Pancreas (tissue), 10 donors: Measurements from ENCODE around the gene ASMT. TPM values are rescaled to one million over a fixed set of nuclear protein-coding genes. Genes with fewer than 3 reads are reported as not detected.
"Not testable (repeated sequence)": the region's sequence is repeated elsewhere in the genome, so short reads cannot be mapped to it uniquely, and the experiment has no call there.

Experiments
- ATAC-seq, 4 donors: fragments of 200-7000 bp; cut with Tn5 transposase; one replicate each; pipeline versions ENCODE4 v1.8.0 to v1.9.1; 2020; ENCODE audit warnings: mild to moderate bottlenecking in 4 of 4, moderate library complexity in 4 of 4
- DNase-seq, 6 donors: peaks; one replicate each; pipeline ENCODE4 v3.0.0-alpha.2; 2020
- FAIRE-seq: peaks from 2 replicates; lab custom pipeline; 2012; peaks lifted over from hg19 to GRCh38; lab: Jason Lieb, UNC
- H3K27ac ChIP-seq, 4 donors: fragments of 200-600 bp; sonication (generic); 1 replicate in 3 of 4; 2 replicates in 1 of 4; pipeline versions ENCODE4 v1.5.0 to v1.8.0; 2020
- H3K27me3 ChIP-seq, 4 donors: fragments of 200-600 bp; one replicate each; pipeline ENCODE4 v1.8.0; 2021
- H3K36me3 ChIP-seq, 3 donors: fragments of 200-600 bp; sonication (generic) in 1 of 3; one replicate each; pipeline versions ENCODE4 v1.5.0 to v1.8.0; 2020 to 2021
- H3K4me1 ChIP-seq, 3 donors: fragments of 200-600 bp; one replicate each; pipeline ENCODE4 v1.8.0; 2021
- H3K4me3 ChIP-seq, 4 donors: fragments of 200-600 bp; sonication (generic) in 2 of 4; one replicate each; pipeline versions ENCODE4 v1.5.0 to v1.8.0; 2020 to 2021
- H3K9me3 ChIP-seq, 4 donors: fragments of 200-600 bp; one replicate each; pipeline ENCODE4 v1.8.0; 2021
- WGBS, 2 donors: extraction: QIAGEN DNeasy Blood & Tissue Kit; methylation state at CpG; one replicate each; pipeline ENCODE4 v1.1.7; 2013; 5-methylcytosine and 5-hydroxymethylcytosine counted together
- intact Hi-C, 3 donors: fragments of 100-400 bp; cut with DNase I; formaldehyde crosslinking; loops; one replicate each; pipeline versions ENCODE4 v1.11.1 to v1.14.2; 2022
- polyA plus RNA-seq, 2 donors: library from polyadenylated mRNA; stranded (reverse); fragments of 200-250 nt; gene quantifications; one replicate each; pipeline ENCODE4 v1.2.3, GENCODE V29; 2013
- total RNA-seq, 6 donors: library from RNA; stranded (reverse); fragmentation: NEBNext Ultra II Directional in 4 of 6; extraction: Animal tissue kit (Norgen Biotek cat#: 25700) in 4 of 6; gene quantifications; one replicate each; pipeline versions ENCODE4 v1.2.1 to v1.2.4, GENCODE V29; 2021 to 2023
- TF ChIP-seq, protein P1 (sequence below), 4 donors: fragments of 200-600 bp; sonication (generic) in 3 of 4; IDR thresholded peaks; one replicate each; pipeline versions ENCODE4 v1.5.0 to v1.8.0; 2021; ENCODE audit warnings: antibody characterized with exemption in 4 of 4
- donor health status: healthy with polysubstance abuse.
- donor health status: DM: no; HTN: no; CAD: no; lungs with moderate emphysema.
- donor health status: DM: no; HTN: no; CAD: no.
- donor health status: control.
- donor health status: control.
- donor health status: Bipolar disorder and iron deficiency.
- donor health status: DM: yes; HTN: yes; CAD: no.
- donor health status: DM: no; HTN: no; CAD: no.
- donor health status: DM: no; HTN: no; CAD: no.
- donor health status: DM: yes; HTN: yes; CAD: no.

ASMT gene
- total and polyA plus RNA-seq, 8 donors: 0.22 to 1.2 (median 0.38) TPM; not detected in 5

DNA sequence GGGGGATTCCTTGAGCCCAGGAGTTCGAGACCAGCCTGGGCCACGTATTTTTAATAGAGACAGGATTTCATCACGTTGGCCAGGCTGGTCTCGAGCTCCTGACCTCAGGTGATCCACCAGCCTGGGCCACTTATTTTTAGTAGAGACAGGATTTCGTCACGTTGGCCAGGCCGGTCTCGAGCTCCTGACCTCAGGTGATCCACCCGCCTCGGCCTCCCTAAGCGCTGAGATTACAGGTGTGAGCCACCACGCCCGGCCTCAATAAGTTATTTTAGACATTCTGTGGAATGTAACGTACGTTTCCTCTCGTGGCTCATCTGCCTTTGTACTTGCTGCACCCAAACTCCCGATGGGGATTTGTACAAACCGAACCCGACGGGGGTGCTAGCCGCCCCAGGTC lies 8.8 kb downstream of the ASMT start:
- no peak for ATAC-seq
- H3K9me3 ChIP-seq: no peaks in the 10 kb centered on the region
- no peak for DNase-seq
- 76 to 86% methylated on average over 21 of the region's 21 CpGs for WGBS, 2 donors
- H3K36me3 ChIP-seq: no peaks in the 10 kb centered on the region
- no peak for FAIRE-seq
- intact Hi-C loops: no loop called here
- TF ChIP-seq, protein P1, sequence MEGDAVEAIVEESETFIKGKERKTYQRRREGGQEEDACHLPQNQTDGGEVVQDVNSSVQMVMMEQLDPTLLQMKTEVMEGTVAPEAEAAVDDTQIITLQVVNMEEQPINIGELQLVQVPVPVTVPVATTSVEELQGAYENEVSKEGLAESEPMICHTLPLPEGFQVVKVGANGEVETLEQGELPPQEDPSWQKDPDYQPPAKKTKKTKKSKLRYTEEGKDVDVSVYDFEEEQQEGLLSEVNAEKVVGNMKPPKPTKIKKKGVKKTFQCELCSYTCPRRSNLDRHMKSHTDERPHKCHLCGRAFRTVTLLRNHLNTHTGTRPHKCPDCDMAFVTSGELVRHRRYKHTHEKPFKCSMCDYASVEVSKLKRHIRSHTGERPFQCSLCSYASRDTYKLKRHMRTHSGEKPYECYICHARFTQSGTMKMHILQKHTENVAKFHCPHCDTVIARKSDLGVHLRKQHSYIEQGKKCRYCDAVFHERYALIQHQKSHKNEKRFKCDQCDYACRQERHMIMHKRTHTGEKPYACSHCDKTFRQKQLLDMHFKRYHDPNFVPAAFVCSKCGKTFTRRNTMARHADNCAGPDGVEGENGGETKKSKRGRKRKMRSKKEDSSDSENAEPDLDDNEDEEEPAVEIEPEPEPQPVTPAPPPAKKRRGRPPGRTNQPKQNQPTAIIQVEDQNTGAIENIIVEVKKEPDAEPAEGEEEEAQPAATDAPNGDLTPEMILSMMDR (IDR thresholded peaks at IDR 0.05): no peak
- no peaks in the 10 kb centered on the region for H3K4me1 ChIP-seq
- H3K27ac ChIP-seq: no peak overlapping the region
- no peak overlapping the region for H3K4me3 ChIP-seq
- H3K27me3 ChIP-seq: no peaks in the 10 kb centered on the region

DNA sequence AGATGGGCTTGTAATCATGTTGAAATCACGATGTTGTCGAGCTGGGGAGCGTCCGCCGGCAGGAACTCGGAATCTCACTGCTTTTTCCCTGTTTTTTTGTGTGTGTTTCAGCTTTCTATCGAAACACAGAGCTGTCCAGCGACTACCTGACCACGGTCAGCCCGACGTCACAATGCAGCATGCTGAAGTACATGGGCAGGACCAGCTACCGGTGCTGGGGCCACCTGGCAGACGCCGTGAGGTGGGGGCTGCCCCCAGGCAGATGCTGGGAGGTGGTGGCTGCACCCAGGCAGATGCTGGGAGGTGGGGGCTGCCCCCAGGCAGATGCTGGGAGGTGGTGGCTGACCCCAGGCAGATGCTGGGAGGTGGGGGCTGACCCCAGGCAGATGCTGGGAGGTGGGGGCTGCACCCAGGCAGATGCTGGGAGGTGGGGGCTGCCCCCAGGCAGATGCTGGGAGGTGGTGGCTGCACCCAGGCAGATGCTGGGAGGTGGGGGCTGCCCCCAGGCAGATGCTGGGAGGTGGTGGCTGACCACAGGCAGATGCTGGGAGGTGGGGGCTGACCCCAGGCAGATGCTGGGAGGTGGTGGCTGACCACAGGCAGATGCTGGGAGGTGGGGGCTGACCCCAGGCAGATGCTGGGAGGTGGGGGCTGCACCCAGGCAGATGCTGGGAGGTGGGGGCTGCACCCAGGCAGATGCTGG lies 9.4 kb downstream of the ASMT start:
- H3K27ac ChIP-seq, DNase-seq, H3K9me3 ChIP-seq, H3K4me3 ChIP-seq, H3K27me3 ChIP-seq, H3K36me3 ChIP-seq, H3K4me1 ChIP-seq, FAIRE-seq, intact Hi-C loops, ATAC-seq: not testable (repeated sequence)
- 78 to 90% methylated on average over 14 of the region's 14 CpGs for WGBS, 2 donors

DNA sequence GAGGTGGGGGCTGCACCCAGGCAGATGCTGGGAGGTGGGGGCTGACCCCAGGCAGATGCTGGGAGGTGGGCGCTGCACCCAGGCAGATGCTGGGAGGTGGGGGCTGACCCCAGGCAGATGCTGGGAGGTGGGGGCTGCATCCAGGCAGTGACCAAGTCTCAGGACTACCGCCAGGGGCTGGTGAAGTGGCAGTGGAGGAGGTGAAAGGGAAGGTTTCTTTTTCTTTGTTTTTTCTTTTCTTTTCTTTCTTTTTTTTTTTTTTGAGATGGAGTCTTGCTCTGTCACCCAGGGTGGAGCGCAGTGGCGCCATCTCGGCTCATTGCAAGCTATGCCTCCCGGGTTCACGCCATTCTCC lies 10.0 kb downstream of the ASMT start:
- H3K27me3 ChIP-seq, FAIRE-seq, H3K4me3 ChIP-seq, DNase-seq, H3K4me1 ChIP-seq, H3K36me3 ChIP-seq, H3K9me3 ChIP-seq, ATAC-seq, H3K27ac ChIP-seq, intact Hi-C loops: not testable (repeated sequence)
- WGBS, 2 donors: 93 to 95% methylated on average over 7 of the region's 7 CpGs

DNA sequence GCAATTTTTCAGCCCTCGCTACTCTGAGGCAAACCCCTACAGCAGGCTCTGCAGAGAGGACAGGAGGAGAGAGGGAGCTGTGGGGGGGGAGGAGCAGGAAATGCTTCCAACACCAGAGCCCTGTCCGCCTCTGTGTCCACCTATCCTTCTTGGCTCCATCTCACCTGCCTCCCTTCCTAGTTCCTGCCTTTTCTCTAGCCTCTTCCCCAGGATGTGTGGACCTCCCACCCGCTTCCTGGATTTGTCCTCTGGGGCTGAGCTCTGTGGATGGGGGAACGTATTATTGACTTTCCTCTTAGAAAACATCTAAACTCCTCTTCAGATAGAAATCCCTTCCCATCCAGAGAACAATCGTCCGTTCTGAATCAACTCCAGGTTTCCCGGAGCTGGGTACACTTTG lies 14.4 kb downstream of the ASMT start:
- Histone ChIP-seq H3K4me3 (no peak overlapping the region), H3K27ac (no peak overlapping the region), H3K9me3 (no peaks in the 10 kb centered on the region), H3K27me3 (no peaks in the 10 kb centered on the region), H3K36me3 (no peaks in the 10 kb centered on the region), H3K4me1 (no peaks in the 10 kb centered on the region)
- intact Hi-C loops: no loop called here
- no peak for ATAC-seq
- TF ChIP-seq, protein P1 (IDR thresholded peaks at IDR 0.05): no peak
- no peak for FAIRE-seq
- DNase-seq: peak in 1 of 6 donors; percentile 9
- WGBS, 2 donors: 68 to 84% methylated on average over 7 of the region's 7 CpGs

DNA sequence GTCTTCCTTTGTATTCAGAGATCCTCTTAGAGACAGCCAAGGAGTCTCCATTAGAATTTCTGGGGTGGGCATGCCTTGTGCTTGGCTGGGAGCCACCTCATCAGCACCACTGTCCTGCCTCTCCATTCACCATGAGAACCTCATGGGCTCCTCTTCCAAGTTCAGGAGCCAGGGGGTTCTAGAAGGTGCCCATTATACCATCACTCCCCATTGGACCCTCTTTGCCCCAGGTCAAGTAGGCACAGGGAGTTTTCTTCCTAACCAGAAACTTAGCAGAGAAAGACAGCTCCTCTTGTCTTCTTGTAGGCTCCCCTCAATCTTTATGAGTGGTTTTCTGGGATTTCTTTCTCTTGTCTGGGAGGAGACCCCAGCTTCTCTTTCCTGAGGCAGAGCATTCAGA lies 31.1 kb downstream of the ASMT start:
- Histone ChIP-seq H3K4me3 (no peak overlapping the region), H3K27ac (no peak overlapping the region), H3K27me3 (peaks cover 0 to 4% (median 0%) of the 10 kb centered on the region in 4 donors), H3K9me3 (no peaks in the 10 kb centered on the region), H3K36me3 (no peaks in the 10 kb centered on the region), H3K4me1 (no peaks in the 10 kb centered on the region)
- ATAC-seq (no peak), DNase-seq (no peak), FAIRE-seq (no peak)
- TF ChIP-seq, protein P1 (IDR thresholded peaks at IDR 0.05): no peak
- intact Hi-C loops: loop anchor here in 1 of 3 donors (10.0 kb wide), 1 partner anchor 949 kb away; no protein-coding TSS in a partner anchor

DNA sequence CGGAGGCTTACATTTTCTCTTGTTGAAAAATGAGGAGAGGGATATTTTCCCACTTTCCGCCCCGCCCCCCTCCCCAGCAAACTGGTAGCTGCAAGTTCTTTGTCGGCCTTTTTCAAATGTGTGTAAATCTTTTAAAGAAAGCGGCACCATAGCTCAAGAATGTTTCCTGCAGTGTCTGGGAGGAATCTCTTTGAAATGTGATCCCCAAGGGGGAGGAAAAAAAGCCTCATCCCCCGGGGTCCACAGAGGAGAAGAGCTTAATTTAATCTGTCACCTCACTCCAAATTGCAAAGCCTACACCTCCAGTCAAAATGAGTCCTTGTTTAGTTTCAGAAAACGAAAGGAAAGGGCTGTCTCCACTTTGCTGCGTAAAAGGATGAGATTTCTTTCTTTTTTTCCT lies 34.8 kb downstream of the ASMT start:
- H3K4me3 ChIP-seq: no peak overlapping the region
- TF ChIP-seq, protein P1 (IDR thresholded peaks at IDR 0.05): no peak
- intact Hi-C loops: loop anchor here in 2 of 3 donors (10.0 kb wide), 1 partner anchor 945 kb away; no protein-coding TSS in a partner anchor
- no peaks in the 10 kb centered on the region for H3K36me3 ChIP-seq
- no peaks in the 10 kb centered on the region for H3K9me3 ChIP-seq
- FAIRE-seq (no peak), DNase-seq (no peak), ATAC-seq (no peak)
- no peak overlapping the region for H3K27ac ChIP-seq
- peaks cover 0 to 4% (median 0%) of the 10 kb centered on the region in 4 donors for H3K27me3 ChIP-seq
- H3K4me1 ChIP-seq: no peaks in the 10 kb centered on the region
- WGBS, 2 donors: 32 to 36% methylated on average over 8 of the region's 8 CpGs
